ENCODE measurements around the gene POU2F1.

Gene POU2F1

GRCh38 chr1:167420510-167420909, 199.8 kb downstream of the POU2F1 start:
- in situ Hi-C loops (cut with HindIII; ENCODE audit: low sequenced_read_pairs) = no loop called here
- no peak for DNase-seq (ENCODE audit: low read depth, low spot score)
- no peak overlapping the region for H3K4me3 ChIP-seq (ENCODE audit: low read depth, low read length)

DNA sequence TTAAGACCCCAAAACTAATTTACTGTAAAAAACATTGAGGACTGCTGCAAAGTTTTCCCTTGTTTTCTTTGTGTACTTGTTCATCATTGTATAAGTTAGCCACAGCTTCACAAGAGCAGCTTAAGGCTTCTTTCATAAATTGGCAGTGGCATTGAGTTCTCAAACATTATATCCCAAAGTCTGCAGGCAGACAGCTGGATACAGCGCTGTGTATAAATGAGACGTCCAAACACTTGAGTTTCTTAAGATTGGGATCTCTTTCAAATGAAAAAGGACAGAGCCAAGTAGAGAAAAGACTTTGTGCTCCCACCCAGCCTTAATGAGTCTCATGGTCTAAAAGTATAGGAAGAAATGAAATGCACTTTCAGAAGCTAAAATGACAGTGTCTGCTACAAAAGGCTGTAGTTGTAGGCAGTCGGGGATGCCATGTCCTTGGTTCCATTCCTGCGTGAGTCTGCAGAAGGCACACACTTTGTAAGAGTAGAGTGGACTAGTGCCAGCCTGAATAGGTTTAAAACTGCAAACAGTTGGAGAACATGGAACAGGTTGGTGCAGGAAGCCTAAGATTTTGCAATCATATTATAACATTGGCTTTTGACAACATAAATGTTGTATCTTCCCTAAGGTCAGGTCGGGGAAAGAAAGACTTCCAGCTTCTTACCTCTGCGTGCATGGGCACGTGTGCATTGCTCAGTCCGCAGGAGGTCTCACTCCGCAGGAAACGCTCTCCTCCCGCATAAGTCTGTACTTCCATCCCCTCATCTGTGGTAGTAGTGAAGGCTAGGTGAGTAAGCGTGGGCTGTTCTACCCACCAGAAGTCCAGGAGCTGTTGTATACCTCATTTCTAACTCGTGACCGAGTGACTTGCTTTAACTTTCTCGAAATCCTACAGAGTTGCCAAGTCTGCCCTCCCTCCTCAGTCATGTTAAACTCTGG, 203.3 kb downstream of the POU2F1 start:
- H3K4me3 ChIP-seq (ENCODE audit: low read depth, low read length) = no peak overlapping the region
- TF ChIP-seq, protein P1, sequence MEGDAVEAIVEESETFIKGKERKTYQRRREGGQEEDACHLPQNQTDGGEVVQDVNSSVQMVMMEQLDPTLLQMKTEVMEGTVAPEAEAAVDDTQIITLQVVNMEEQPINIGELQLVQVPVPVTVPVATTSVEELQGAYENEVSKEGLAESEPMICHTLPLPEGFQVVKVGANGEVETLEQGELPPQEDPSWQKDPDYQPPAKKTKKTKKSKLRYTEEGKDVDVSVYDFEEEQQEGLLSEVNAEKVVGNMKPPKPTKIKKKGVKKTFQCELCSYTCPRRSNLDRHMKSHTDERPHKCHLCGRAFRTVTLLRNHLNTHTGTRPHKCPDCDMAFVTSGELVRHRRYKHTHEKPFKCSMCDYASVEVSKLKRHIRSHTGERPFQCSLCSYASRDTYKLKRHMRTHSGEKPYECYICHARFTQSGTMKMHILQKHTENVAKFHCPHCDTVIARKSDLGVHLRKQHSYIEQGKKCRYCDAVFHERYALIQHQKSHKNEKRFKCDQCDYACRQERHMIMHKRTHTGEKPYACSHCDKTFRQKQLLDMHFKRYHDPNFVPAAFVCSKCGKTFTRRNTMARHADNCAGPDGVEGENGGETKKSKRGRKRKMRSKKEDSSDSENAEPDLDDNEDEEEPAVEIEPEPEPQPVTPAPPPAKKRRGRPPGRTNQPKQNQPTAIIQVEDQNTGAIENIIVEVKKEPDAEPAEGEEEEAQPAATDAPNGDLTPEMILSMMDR (IDR thresholded peaks at IDR 0.05; ENCODE audit: low read depth, low read length) = no peak
- no peak for DNase-seq (ENCODE audit: low read depth, low spot score)
- in situ Hi-C loops (cut with HindIII; ENCODE audit: low sequenced_read_pairs) = no loop called here

More at GRCh38 chr1:167420510-167420909, 199.8 kb downstream of the POU2F1 start:
- TF ChIP-seq, protein P1 (IDR thresholded peaks at IDR 0.05; ENCODE audit: low read depth, low read length) = no peak

DNA sequence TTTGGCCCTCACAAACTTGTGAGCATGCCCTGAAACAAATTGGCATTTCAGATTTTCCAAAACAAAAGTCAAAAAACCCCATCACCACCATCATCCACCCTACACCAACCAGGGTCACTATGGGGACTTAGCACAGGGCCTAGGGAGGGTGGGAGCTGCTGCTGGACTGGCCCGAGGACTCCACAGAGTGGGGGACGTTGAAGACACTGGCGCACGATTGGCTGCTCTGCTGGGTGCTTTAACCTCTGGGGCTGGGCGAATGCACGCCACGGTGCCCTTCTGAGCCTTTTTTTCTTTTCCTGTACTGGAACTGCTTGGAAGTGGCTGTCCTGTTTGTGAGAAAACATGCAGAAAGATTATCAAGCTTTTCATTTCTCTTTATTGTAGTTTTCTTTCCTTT, 204.8 kb downstream of the POU2F1 start:
- H3K4me3 ChIP-seq (ENCODE audit: low read depth, low read length) = no peak overlapping the region
- TF ChIP-seq, protein P1 (IDR thresholded peaks at IDR 0.05; ENCODE audit: low read depth, low read length) = no peak
- DNase-seq (ENCODE audit: low read depth, low spot score) = no peak
- in situ Hi-C loops (cut with HindIII; ENCODE audit: low sequenced_read_pairs) = loop anchor here (25.0 kb wide), 1 partner anchor 363 kb away; no protein-coding TSS in a partner anchor

DNA sequence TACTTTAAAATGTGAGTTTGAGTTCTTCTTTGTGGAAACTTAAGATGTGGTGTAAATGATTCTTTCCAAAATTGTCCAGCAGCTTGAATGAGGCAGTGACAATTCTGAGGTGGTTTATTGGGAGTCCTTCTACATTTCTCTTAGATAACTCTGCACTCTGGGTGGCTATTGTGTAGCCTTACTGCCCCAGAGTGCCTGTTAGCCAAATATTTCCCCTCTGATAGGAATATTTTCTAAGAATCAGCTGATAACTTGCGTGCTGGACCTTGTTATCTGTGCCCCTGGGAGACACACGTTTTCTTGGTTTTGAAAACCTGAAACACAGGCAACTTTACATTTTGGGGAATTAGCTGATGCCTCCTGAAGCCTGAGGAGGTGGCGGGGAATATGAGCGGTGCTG, 206.0 kb downstream of the POU2F1 start:
- TF ChIP-seq, protein P1 (IDR thresholded peaks at IDR 0.05; ENCODE audit: low read depth, low read length) = no peak
- no peak overlapping the region for H3K4me3 ChIP-seq (ENCODE audit: low read depth, low read length)
- in situ Hi-C loops (cut with HindIII; ENCODE audit: low sequenced_read_pairs) = loop anchor here (25.0 kb wide), 1 partner anchor 364 kb away; no protein-coding TSS in a partner anchor
- no peak for DNase-seq (ENCODE audit: low read depth, low spot score)

- in situ Hi-C loops (cut with HindIII; ENCODE audit: low sequenced_read_pairs) = loop anchor here (25.0 kb wide), 1 partner anchor 366 kb away; no protein-coding TSS in a partner anchor
- TF ChIP-seq, protein P1 (IDR thresholded peaks at IDR 0.05; ENCODE audit: low read depth, low read length) = no peak
- no peak for DNase-seq (ENCODE audit: low read depth, low spot score)
- H3K4me3 ChIP-seq (ENCODE audit: low read depth, low read length) = no peak overlapping the region
These were observed 207.2 kb downstream of the POU2F1 start for GRCh38 chr1:167427848-167428247.

DNA sequence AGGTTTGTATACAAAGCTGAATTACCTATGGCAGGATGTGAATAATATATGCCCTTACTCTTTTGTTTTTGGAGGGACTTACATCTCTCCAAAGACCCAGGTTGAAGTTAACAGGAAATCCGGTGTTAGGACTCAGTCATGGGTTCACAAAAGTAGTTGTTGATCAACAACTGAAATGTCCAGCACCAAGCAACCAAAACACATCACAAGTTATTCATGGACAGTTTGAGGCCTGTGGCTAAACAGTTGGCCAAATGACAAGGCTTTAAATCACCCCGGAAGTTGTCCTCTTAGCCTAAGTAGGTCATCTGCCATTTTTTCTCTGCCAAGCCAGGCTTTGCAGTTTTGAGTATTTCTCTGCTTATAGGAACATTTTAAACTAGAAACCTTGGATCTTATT, 207.7 kb downstream of the POU2F1 start:
- peak; percentile 19 for DNase-seq (ENCODE audit: low read depth, low spot score)
- in situ Hi-C loops (cut with HindIII; ENCODE audit: low sequenced_read_pairs) = loop anchor here (25.0 kb wide), 1 partner anchor 366 kb away; no protein-coding TSS in a partner anchor
- TF ChIP-seq, protein P1 (IDR thresholded peaks at IDR 0.05; ENCODE audit: low read depth, low read length) = no peak
- H3K4me3 ChIP-seq (ENCODE audit: low read depth, low read length) = no peak overlapping the region

Data from astrocyte of the spinal cord (primary cell).